ENCODE data around the gene PLD4.

- TF ChIP-seq CTCF (conservative IDR thresholded peaks at IDR 0.05 in 1 of 2, IDR thresholded peaks at IDR 0.05 in 1 of 2; ENCODE audit: extremely low read depth in 1 of 2, insufficient read depth in 1 of 2, low read depth in 1 of 2, low read length in 2 of 2) (no peak), EZH2 (IDR thresholded peaks at IDR 0.05; ENCODE audit: borderline replicate concordance, low read length) (no peak)
Measured at GRCh38 chr14:104956290-104956890, 31.7 kb downstream of the PLD4 start.
